ENCODE data around the gene HDC. TPM values are rescaled to one million over a fixed set of nuclear protein-coding genes. Genes with fewer than 3 reads are reported as not detected.

HDC gene
- polyA plus RNA-seq, 1 of the 3 experiments (the other 2 are of a cell fraction) = not detected

DNA sequence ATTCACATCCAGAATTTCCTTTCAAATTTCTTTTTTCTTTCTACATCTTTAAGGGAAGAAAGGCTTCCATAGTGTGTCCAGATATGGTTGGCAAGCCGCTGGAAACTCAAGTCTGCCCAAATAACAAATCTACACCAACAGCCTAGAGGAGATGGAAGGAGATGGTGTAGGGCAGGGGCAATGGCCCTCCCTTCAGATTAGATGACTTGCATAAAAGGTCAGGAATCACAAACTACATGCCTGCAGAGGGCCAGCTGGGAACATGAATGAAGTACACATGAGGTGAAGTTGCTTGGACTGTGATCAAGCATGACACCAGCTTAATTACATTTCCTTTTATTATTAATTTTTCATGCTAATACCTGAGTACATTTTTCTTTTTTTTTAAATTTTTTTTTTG is 73.4 kb downstream of the HDC start:
- POLR2A ChIA-PET = no interaction called here
- TF ChIP-seq NRF1 (IDR thresholded peaks at IDR 0.05; ENCODE audit: low read depth, low read length) (no peak), CHD2 (IDR thresholded peaks at IDR 0.05; ENCODE audit: low read length, partially characterized antibody) (no peak), RCOR1 (IDR thresholded peaks at IDR 0.05; ENCODE audit: low read length) (no peak), POLR2AphosphoS5 (IDR thresholded peaks at IDR 0.05; ENCODE audit: low read depth, low read length) (no peak), FOXM1 (IDR thresholded peaks at IDR 0.05; ENCODE audit: low read depth) (no peak), TCF12 (IDR thresholded peaks at IDR 0.05) (no peak), FOXJ3 (CRISPR knock-in tag; IDR thresholded peaks at IDR 0.05) (no peak)
- TF ChIP-seq, protein P1, sequence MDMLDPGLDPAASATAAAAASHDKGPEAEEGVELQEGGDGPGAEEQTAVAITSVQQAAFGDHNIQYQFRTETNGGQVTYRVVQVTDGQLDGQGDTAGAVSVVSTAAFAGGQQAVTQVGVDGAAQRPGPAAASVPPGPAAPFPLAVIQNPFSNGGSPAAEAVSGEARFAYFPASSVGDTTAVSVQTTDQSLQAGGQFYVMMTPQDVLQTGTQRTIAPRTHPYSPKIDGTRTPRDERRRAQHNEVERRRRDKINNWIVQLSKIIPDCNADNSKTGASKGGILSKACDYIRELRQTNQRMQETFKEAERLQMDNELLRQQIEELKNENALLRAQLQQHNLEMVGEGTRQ (IDR thresholded peaks at IDR 0.05; ENCODE audit: borderline replicate concordance, low read depth, low read length) = no peak
- TF ChIP-seq, protein P2, sequence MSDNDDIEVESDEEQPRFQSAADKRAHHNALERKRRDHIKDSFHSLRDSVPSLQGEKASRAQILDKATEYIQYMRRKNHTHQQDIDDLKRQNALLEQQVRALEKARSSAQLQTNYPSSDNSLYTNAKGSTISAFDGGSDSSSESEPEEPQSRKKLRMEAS (IDR thresholded peaks at IDR 0.05; ENCODE audit: low read depth) = no peak
- Histone ChIP-seq H3K9me3 (no peaks in the 10 kb centered on the region), H3K9me2 (no peaks in the 10 kb centered on the region), H4K20me1 (ENCODE audit: insufficient read depth) (no peaks in the 10 kb centered on the region), H3F3A (replicated peaks; ENCODE audit: insufficient read depth) (no peaks in the 10 kb centered on the region), H2AFZ (ENCODE audit: low read depth) (no peak overlapping the region), H3K79me2 (ENCODE audit: insufficient read depth) (no peaks in the 10 kb centered on the region), H3K4me1 (ENCODE audit: control insufficient read depth in 1 of 2, insufficient read depth in 2 of 2, low read depth in 1 of 2, low read length in 1 of 2) (no peaks in the 10 kb centered on the region), H3K36me3 (replicated peaks in 1 of 2; ENCODE audit: control insufficient read depth in 1 of 2, insufficient read depth in 2 of 2, low read length in 1 of 2) (no peaks in the 10 kb centered on the region), H3K4me2 (no peak overlapping the region), H3K27me3 (ENCODE audit: insufficient read depth) (no peaks in the 10 kb centered on the region), H3K9ac (no peak overlapping the region), H3K27ac (ENCODE audit: low read depth in 2 of 2, low read length in 1 of 2) (no peak overlapping the region), H3K4me3 (ENCODE audit: low read depth in 2 of 2, low read length in 1 of 2) (no peak overlapping the region)
- CTCF ChIA-PET = no interaction called here
- WGBS (ENCODE audit: low lambda C conversion rate) = 36% methylated on average over 1 of the region's 1 CpG
- no peak for DNase-seq

Small RNA genes within 50 kb of the gene (small RNA-seq; reads per million reads assigned to genes)
- gene RF00019 = 0 reads per million in 7 experiments

Other genes starting within 250 kb of the HDC start
- gene ATP8B4, start 146.5 kb downstream of the HDC start, polyA plus RNA-seq (2012; rRNA removed) = 0.03 TPM in 1 of 2 replicates, not detected in the other
- gene SLC27A2, start 83.5 kb downstream of the HDC start, polyA plus RNA-seq (2012; rRNA removed) = 0.49 and 0.65 TPM in 2 replicates
- 12.8 and 14.2 TPM in 2 replicates for gene GABPB1, start 89.5 kb upstream of the HDC start, polyA plus RNA-seq (2012; rRNA removed)
- gene USP8, start 158.7 kb upstream of the HDC start, polyA plus RNA-seq (2012; rRNA removed) = 23.4 and 31.3 TPM in 2 replicates

Measured in SK-N-SH (cell line).